GM21360 (cell line): ENCODE measurements around the gene ANKRD7.

Experiments used
- ATAC-seq: cut with Tn5 transposase; IDR thresholded peaks from one replicate; pipeline ENCODE4 v1.9.1; 2021; ENCODE audit warnings: mild to moderate bottlenecking, moderate library complexity; ENCODE audit not compliant: unreplicated experiment

Gene ANKRD7

GRCh38 chr7:118224521-118224920 is at the start of gene ANKRD7:
TSS of gene ANKRD7 (plus strand) at chr7:118224704. CDS start at chr7:118224831, 127 bp downstream.
- ATAC-seq = no peak

- ATAC-seq = no peak
Measured at GRCh38 chr7:118175740-118176139, 48.8 kb upstream of the ANKRD7 start.

- peak; percentile 38 for ATAC-seq
Measured at GRCh38 chr7:118179191-118179590, 45.3 kb upstream of the ANKRD7 start.

- no peak for ATAC-seq
Measured at GRCh38 chr7:118182593-118183427, 41.7 kb upstream of the ANKRD7 start.

- ATAC-seq = no peak
Measured at GRCh38 chr7:118183428-118183785, 41.1 kb upstream of the ANKRD7 start.

- ATAC-seq = peak; percentile 95
Measured at GRCh38 chr7:118183786-118184564, 40.5 kb upstream of the ANKRD7 start, which contains the start of gene LSM8. TSS of gene LSM8 (plus strand) at chr7:118184164. CDS start at chr7:118184224, 60 bp downstream.

- no peak for ATAC-seq
Measured at GRCh38 chr7:118184565-118184940, 40.0 kb upstream of the ANKRD7 start.

GRCh38 chr7:118185163-118185860 is 39.2 kb upstream of the ANKRD7 start:
- no peak for ATAC-seq

GRCh38 chr7:118186501-118186900 is 38.0 kb upstream of the ANKRD7 start:
- no peak for ATAC-seq

- ATAC-seq = no peak
Measured at GRCh38 chr7:118194571-118194970, 29.9 kb upstream of the ANKRD7 start.

GRCh38 chr7:118195837-118196474 is 28.5 kb upstream of the ANKRD7 start:
- peak; percentile 87 for ATAC-seq

- ATAC-seq = no peak
Measured at GRCh38 chr7:118202061-118202460, 22.4 kb upstream of the ANKRD7 start.

GRCh38 chr7:118214051-118214832 is 10.3 kb upstream of the ANKRD7 start:
- peak; percentile 98 for ATAC-seq

GRCh38 chr7:118214833-118215182 is 9.7 kb upstream of the ANKRD7 start:
- ATAC-seq = peak; percentile 16

GRCh38 chr7:118217210-118217619 is 7.3 kb upstream of the ANKRD7 start:
- no peak for ATAC-seq

- no peak for ATAC-seq
Measured at GRCh38 chr7:118218413-118219156, 5.9 kb upstream of the ANKRD7 start.

- no peak for ATAC-seq
Measured at GRCh38 chr7:118219157-118219512, 5.4 kb upstream of the ANKRD7 start.

GRCh38 chr7:118220583-118220982 is 3.9 kb upstream of the ANKRD7 start:
- no peak for ATAC-seq

GRCh38 chr7:118222591-118222990 is 1.9 kb upstream of the ANKRD7 start:
- ATAC-seq = no peak

GRCh38 chr7:118232837-118233236 is 8.3 kb downstream of the ANKRD7 start:
- ATAC-seq = no peak
